RWPE2 (cell line): ENCODE measurements around the gene OBP2B.
"Not testable (repeated sequence)": the region's sequence is repeated elsewhere in the genome, so short reads cannot be mapped to it uniquely, and the experiment has no call there.

ENCODE experiments used
- ATAC-seq: fragments of 200-7000 bp; cut with Tn5 transposase; 3 replicates; pipeline ENCODE4 v1.9.1; 2021; ENCODE audit warnings: low read depth
- DNase-seq: peaks from one replicate; pipeline ENCODE4 v3.0.0-alpha.2; 2020; ENCODE audit warnings: low spot score
- H3K27ac ChIP-seq: fragments of 450-650 bp; 2 replicates; pipeline ENCODE4 v1.5.1; 2017; ENCODE audit warnings: mild to moderate bottlenecking; ENCODE audit not compliant: poor library complexity, severe bottlenecking
- H3K27me3 ChIP-seq: fragments of 250-450 bp; sonication (Bioruptor Pico); 2 replicates; pipeline ENCODE4 v1.5.1; 2021; ENCODE audit warnings: mild to moderate bottlenecking, moderate library complexity; ENCODE audit not compliant: insufficient read depth, poor library complexity, severe bottlenecking
- H3K36me3 ChIP-seq: fragments of 250-450 bp; sonication (Bioruptor Pico); 2 replicates; pipeline ENCODE4 v1.5.1; 2020; ENCODE audit warnings: low read depth, mild to moderate bottlenecking, moderate library complexity
- H3K4me1 ChIP-seq: fragments of 250-450 bp; sonication (Bioruptor Pico); 2 replicates; pipeline ENCODE4 v1.5.1; 2021; ENCODE audit warnings: mild to moderate bottlenecking, moderate library complexity; ENCODE audit not compliant: insufficient read depth, poor library complexity, severe bottlenecking
- H3K4me3 ChIP-seq: fragments of 250-450 bp; sonication (Bioruptor Pico); 2 replicates; pipeline ENCODE4 v1.5.1; 2021; ENCODE audit warnings: mild to moderate bottlenecking, moderate library complexity; ENCODE audit not compliant: severe bottlenecking
- H3K9me3 ChIP-seq: fragments of 250-450 bp; sonication (Bioruptor Pico); 2 replicates; pipeline ENCODE4 v1.5.1; 2021; ENCODE audit warnings: mild to moderate bottlenecking, moderate library complexity; ENCODE audit not compliant: severe bottlenecking
- CTCF ChIP-seq: fragments of 450-650 bp; IDR thresholded peaks from one replicate; pipeline ENCODE4 v1.5.1; 2017; ENCODE audit warnings: mild to moderate bottlenecking, moderate library complexity; ENCODE audit not compliant: poor library complexity, severe bottlenecking

OBP2B gene

GRCh38 chr9:133221177-133221809 lies 12.2 kb upstream of the OBP2B start:
- Histone ChIP-seq H3K27ac (no peak overlapping the region), H3K9me3 (no peaks in the 10 kb centered on the region), H3K4me1 (no peaks in the 10 kb centered on the region), H3K27me3 (no peaks in the 10 kb centered on the region), H3K36me3 (no peaks in the 10 kb centered on the region), H3K4me3 (no peak overlapping the region)
- no peak for DNase-seq
- no peak for TF ChIP-seq CTCF
- no peak for ATAC-seq

GRCh38 chr9:133218049-133218975 lies 9.3 kb upstream of the OBP2B start:
- DNase-seq, ATAC-seq, H3K27ac ChIP-seq: not testable (repeated sequence)

GRCh38 chr9:133217333-133217988 lies 8.4 kb upstream of the OBP2B start:
- DNase-seq, H3K27me3 ChIP-seq, H3K9me3 ChIP-seq, ATAC-seq, H3K27ac ChIP-seq, H3K4me3 ChIP-seq, H3K36me3 ChIP-seq, H3K4me1 ChIP-seq: not testable (repeated sequence)

More at GRCh38 chr9:133218049-133218975, 9.3 kb upstream of the OBP2B start:
- H3K27me3 ChIP-seq, H3K9me3 ChIP-seq, H3K4me3 ChIP-seq, H3K4me1 ChIP-seq, H3K36me3 ChIP-seq: not testable (repeated sequence)

- not testable (repeated sequence) for H3K4me1 ChIP-seq, H3K4me3 ChIP-seq, H3K27me3 ChIP-seq, H3K9me3 ChIP-seq, H3K27ac ChIP-seq, DNase-seq, H3K36me3 ChIP-seq
- peak; percentile 85 for ATAC-seq
Measured at GRCh38 chr9:133214276-133214675, 5.2 kb upstream of the OBP2B start.

- TF ChIP-seq CTCF: no peak
- ATAC-seq: no peak
- no peak overlapping the region for H3K27ac ChIP-seq
- H3K4me1 ChIP-seq: peaks cover 4% of the 10 kb centered on the region
- DNase-seq: no peak
- H3K36me3 ChIP-seq: no peaks in the 10 kb centered on the region
- H3K27me3 ChIP-seq: peaks cover 26% of the 10 kb centered on the region
- H3K9me3 ChIP-seq: peaks cover 6% of the 10 kb centered on the region
- no peak overlapping the region for H3K4me3 ChIP-seq
Measured at GRCh38 chr9:133210609-133211008, 1.6 kb upstream of the OBP2B start.

- H3K27ac ChIP-seq: no peak overlapping the region
- DNase-seq (no peak), ATAC-seq (peak; percentile 36; the same call in 2 of the 3 replicates)
- H3K27me3 ChIP-seq: peaks cover 26% of the 10 kb centered on the region
- no peak overlapping the region for H3K4me3 ChIP-seq
- no peaks in the 10 kb centered on the region for H3K36me3 ChIP-seq
- peaks cover 3% of the 10 kb centered on the region for H3K9me3 ChIP-seq
- H3K4me1 ChIP-seq: peaks cover 4% of the 10 kb centered on the region
- no peak for TF ChIP-seq CTCF
Measured at GRCh38 chr9:133210202-133210532, 1.1 kb upstream of the OBP2B start.

- H3K9me3 ChIP-seq, ATAC-seq, H3K36me3 ChIP-seq, DNase-seq, H3K4me1 ChIP-seq, H3K27ac ChIP-seq, H3K4me3 ChIP-seq: not testable (repeated sequence)
- peaks cover 26% of the 10 kb centered on the region for H3K27me3 ChIP-seq
Measured at GRCh38 chr9:133209327-133210201, 514 bp upstream of the OBP2B start.
